OCI-LY7 (cell line): ENCODE measurements around the gene SH3PXD2A. TPM values are rescaled to one million over a fixed set of nuclear protein-coding genes. Genes with fewer than 3 reads are reported as not detected.

ENCODE experiments used
- BruUV-seq: library from RNA; stranded (reverse); fragments of 400-500 nt; replicated peaks from 2 replicates; lab custom pipeline; 2021; lab: Mats Ljungman, UMichigan
- CTCF ChIA-PET: fragments of 300-600 bp; sonication (Branson Sonifier 250); formaldehyde crosslinking; loops from one replicate; lab custom pipeline; 2022; ENCODE audit warnings: antibody characterized with exemption; ENCODE audit not compliant: unreplicated experiment; lab: Charles Lee
- POLR2A ChIA-PET: fragments of 300-600 bp; sonication (Branson Sonifier 250); formaldehyde crosslinking; loops from one replicate; lab custom pipeline; 2022; ENCODE audit warnings: antibody characterized with exemption; lab: Charles Lee
- DNase-seq: peaks from one replicate; pipeline ENCODE4 v3.0.0-alpha.2; 2015; ENCODE audit warnings: low spot score
- H2AFZ ChIP-seq: fragments of 200-600 bp; sonication (generic), shearing (Covaris generic); 2 replicates; pipeline ENCODE4 v1.6.1; 2014; ENCODE audit warnings: mild to moderate bottlenecking, antibody characterized with exemption, low read length, moderate library complexity
- H3K27ac ChIP-seq: fragments of 200-600 bp; sonication (generic); 2 replicates; pipeline ENCODE4 v1.5.1; 2014; ENCODE audit warnings: mixed run types, low read depth, mild to moderate bottlenecking, moderate library complexity, low read length, inconsistent platforms; ENCODE audit not compliant: poor library complexity, severe bottlenecking
- H3K36me3 ChIP-seq: fragments of 200-600 bp; sonication (generic); 2 replicates; pipeline ENCODE4 v1.6.1; 2014; ENCODE audit warnings: mild to moderate bottlenecking, antibody characterized with exemption, low read length, moderate library complexity, mixed read lengths; ENCODE audit not compliant: insufficient read depth
- H3K4me1 ChIP-seq: fragments of 200-600 bp; sonication (generic); 2 replicates; pipeline ENCODE4 v1.5.1; 2014; ENCODE audit warnings: mild to moderate bottlenecking, low read length; ENCODE audit not compliant: insufficient read depth, poor library complexity, severe bottlenecking
- H3K4me2 ChIP-seq: fragments of 200-600 bp; sonication (generic); 2 replicates; pipeline ENCODE4 v1.6.1; 2014; ENCODE audit warnings: mild to moderate bottlenecking, low read length
- H3K4me3 ChIP-seq: fragments of 200-600 bp; sonication (generic); 2 replicates; pipeline ENCODE4 v1.5.1; 2014; ENCODE audit warnings: mild to moderate bottlenecking, low read depth, low read length; ENCODE audit not compliant: poor library complexity, severe bottlenecking
- H3K79me2 ChIP-seq: fragments of 200-600 bp; sonication (generic); 2 replicates; pipeline ENCODE4 v1.6.1; 2016; ENCODE audit warnings: low read depth, mild to moderate bottlenecking, low read length, moderate library complexity, mixed read lengths; ENCODE audit not compliant: insufficient read depth
- H3K9me2 ChIP-seq: fragments of 200-600 bp; sonication (generic); 2 replicates; pipeline ENCODE4 v1.6.1; 2016; ENCODE audit warnings: mild to moderate bottlenecking, low read length, mixed read lengths; ENCODE audit not compliant: insufficient read depth
- H3K9me3 ChIP-seq: fragments of 200-600 bp; sonication (generic); 2 replicates; pipeline ENCODE4 v1.6.1; 2014; ENCODE audit warnings: mild to moderate bottlenecking, mixed run types, low read length, mixed read lengths
- H4K20me1 ChIP-seq: fragments of 200-600 bp; sonication (generic); 2 replicates; pipeline ENCODE4 v1.6.1; 2014; ENCODE audit warnings: mild to moderate bottlenecking, antibody characterized with exemption, low read length, moderate library complexity, mixed read lengths; ENCODE audit not compliant: insufficient read depth
- CTCF ChIP-seq: fragments of 200-600 bp; sonication (generic); conservative IDR thresholded peaks from 2 replicates; pipeline ENCODE4 v1.5.1; 2014; ENCODE audit warnings: mild to moderate bottlenecking, antibody characterized with exemption, low read length, moderate library complexity, mixed read lengths
- EZH2phosphoT487 ChIP-seq: fragments of 200-600 bp; sonication (generic); IDR thresholded peaks from 2 replicates; pipeline ENCODE4 v1.6.1; 2018; ENCODE audit warnings: low read depth, borderline replicate concordance, mild to moderate bottlenecking, mixed run types, antibody characterized with exemption, low read length, moderate library complexity, mixed read lengths
- intact Hi-C: fragments of 100-400 bp; cut with micrococcal nuclease; formaldehyde crosslinking; loops from one replicate; pipeline ENCODE4 v1.10.0; 2022; ENCODE audit not compliant: unreplicated experiment
- total RNA-seq, 2 experiments: library from RNA; depleted of rRNA in 1 of 2; stranded (reverse); fragments of >200 nt in 1 of 2; shearing (Covaris generic) in 1 of 2; gene quantifications; 2 replicates each; pipeline ENCODE4 v1.2.3, GENCODE V29; 2014 to 2022

The SH3PXD2A gene
- total RNA-seq, 2 experiments from 2014 or later = 0.85 to 5.9 TPM

- no peak for DNase-seq
- Histone ChIP-seq H3K4me1 (no peaks in the 10 kb centered on the region), H3K4me2 (no peak overlapping the region), H3K9me2 (no peaks in the 10 kb centered on the region), H3K4me3 (no peak overlapping the region), H3K36me3 (peaks cover 17% of the 10 kb centered on the region; the same call in 1 of the 2 replicates), H4K20me1 (no peaks in the 10 kb centered on the region), H3K79me2 (no peaks in the 10 kb centered on the region), H3K9me3 (no peaks in the 10 kb centered on the region), H2AFZ (no peak overlapping the region), H3K27ac (no peak overlapping the region)
- ChIA-PET CTCF (no interaction called here), POLR2A (interaction anchor here (0.6 to 0.7 kb wide), 2 partner anchors 41 to 98 kb away, joined by 3 to 6 read pairs; no protein-coding TSS in a partner anchor)
- no TSS peak for BruUV-seq
- TF ChIP-seq EZH2phosphoT487 (no peak), CTCF (no peak)
- intact Hi-C loops = no loop called here
These were observed 35.3 kb upstream of the SH3PXD2A start for GRCh38 chr10:103890688-103891087.

- Histone ChIP-seq H2AFZ (no peak overlapping the region), H3K9me2 (no peaks in the 10 kb centered on the region), H3K9me3 (no peaks in the 10 kb centered on the region), H3K4me3 (no peak overlapping the region), H3K79me2 (no peaks in the 10 kb centered on the region), H3K4me1 (no peaks in the 10 kb centered on the region), H3K36me3 (peaks cover 17% of the 10 kb centered on the region; the same call in 1 of the 2 replicates), H4K20me1 (no peaks in the 10 kb centered on the region), H3K4me2 (no peak overlapping the region), H3K27ac (no peak overlapping the region)
- no peak for DNase-seq
- no peak for TF ChIP-seq CTCF
- TF ChIP-seq EZH2phosphoT487 = no peak
- intact Hi-C loops = no loop called here
- POLR2A ChIA-PET = interaction anchor here (0.6 to 0.9 kb wide), 2 partner anchors 11 to 98 kb away, joined by 4 to 6 read pairs; no protein-coding TSS in a partner anchor
- CTCF ChIA-PET = interaction anchor here (0.6 kb wide), 1 partner anchor 178 kb away, joined by 3 read pairs; no protein-coding TSS in a partner anchor
- no TSS peak for BruUV-seq
These were observed 34.9 kb upstream of the SH3PXD2A start for GRCh38 chr10:103890194-103890658.

GRCh38 chr10:103889121-103889720 lies 33.8 kb upstream of the SH3PXD2A start:
- ChIA-PET POLR2A (interaction anchor here (0.6 to 0.9 kb wide), 2 partner anchors 12 to 83 kb away, joined by 3 to 4 read pairs; no protein-coding TSS in a partner anchor), CTCF (interaction anchor here (0.6 kb wide), 1 partner anchor 177 kb away, joined by 3 read pairs; no protein-coding TSS in a partner anchor)
- Histone ChIP-seq H4K20me1 (no peaks in the 10 kb centered on the region), H3K9me2 (no peaks in the 10 kb centered on the region), H3K9me3 (no peaks in the 10 kb centered on the region), H3K79me2 (no peaks in the 10 kb centered on the region), H3K4me2 (no peak overlapping the region), H2AFZ (no peak overlapping the region), H3K4me1 (no peaks in the 10 kb centered on the region), H3K4me3 (no peak overlapping the region), H3K27ac (no peak overlapping the region), H3K36me3 (peaks cover 17% of the 10 kb centered on the region; the same call in 1 of the 2 replicates)
- TF ChIP-seq CTCF (no peak), EZH2phosphoT487 (no peak)
- DNase-seq = no peak
- no TSS peak for BruUV-seq
- intact Hi-C loops = loop anchor here (2.0 kb wide), 1 partner anchor 320 kb away; no protein-coding TSS in a partner anchor
